ENCODE measurements around the gene TRIM54. TPM values are rescaled to one million over a fixed set of nuclear protein-coding genes. Genes with fewer than 3 reads are reported as not detected.
"Not testable (repeated sequence)": the region's sequence is repeated elsewhere in the genome, so short reads cannot be mapped to it uniquely, and the experiment has no call there.

TRIM54 gene
- total RNA-seq, 1 donor from 2014 or later: 0.26 TPM

DNA sequence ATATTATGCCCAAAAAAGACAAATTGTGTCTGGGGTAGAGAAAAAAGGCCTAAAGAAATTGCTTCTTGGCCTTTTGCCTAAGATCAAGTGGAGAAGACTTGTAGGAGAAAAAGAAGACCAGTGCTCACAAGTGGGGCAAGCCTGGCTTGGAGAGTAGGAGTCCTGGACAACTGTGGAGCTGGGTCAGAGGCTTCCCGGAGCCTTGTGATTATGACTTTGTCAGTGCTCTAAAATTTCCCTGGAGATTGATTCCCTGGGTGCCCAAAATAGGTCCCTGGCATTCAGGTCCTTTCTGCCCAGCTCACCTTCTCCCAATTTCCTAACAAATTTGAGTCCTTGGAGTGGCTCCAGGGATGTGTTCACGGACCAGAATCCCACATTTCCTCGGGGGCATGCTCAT lies 787 bp upstream of the TRIM54 start:
- DNase-seq (ENCODE audit: low read depth in 2 of 2): no peak

GRCh38 chr2:27282892-27283291 lies 663 bp downstream of the TRIM54 start:
- peak in 1 of 2 donors; percentile 37 for DNase-seq (ENCODE audit: low read depth in 2 of 2)

- DNase-seq (ENCODE audit: low read depth in 2 of 2): no peak
These were observed 2.8 kb downstream of the TRIM54 start for GRCh38 chr2:27284996-27285395.

DNA sequence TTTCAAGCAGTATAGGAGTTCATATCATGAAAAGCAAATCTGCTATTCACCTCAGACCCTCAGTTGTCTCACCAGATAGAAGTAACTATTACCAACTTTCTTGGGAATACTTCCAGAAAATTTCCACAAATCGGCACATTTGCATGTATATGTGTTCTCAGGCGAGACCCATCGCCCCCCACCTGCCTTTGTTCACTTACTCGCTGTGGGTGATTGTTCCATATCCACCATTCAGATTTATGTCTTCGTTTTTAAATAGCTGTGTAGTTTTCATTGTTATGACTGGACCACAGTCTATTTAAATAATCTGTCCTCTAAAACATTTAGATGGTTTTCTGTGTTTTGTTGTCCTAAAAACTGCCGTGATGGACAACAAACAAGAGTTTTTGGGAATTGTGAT lies 3.3 kb downstream of the TRIM54 start:
- DNase-seq (ENCODE audit: low read depth in 2 of 2): no peak

- peak; percentile 93 to 94 for DNase-seq (ENCODE audit: low read depth in 2 of 2)
These were observed 6.4 kb downstream of the TRIM54 start for GRCh38 chr2:27288610-27289009.

- no peak for DNase-seq (ENCODE audit: low read depth in 2 of 2)
These were observed 8.3 kb downstream of the TRIM54 start for GRCh38 chr2:27290549-27290948.

GRCh38 chr2:27291865-27292264 lies 9.6 kb downstream of the TRIM54 start:
- peak in 1 of 2 donors; percentile 20 for DNase-seq (ENCODE audit: low read depth in 2 of 2)

- DNase-seq (ENCODE audit: low read depth in 2 of 2): no peak
These were observed 12.7 kb downstream of the TRIM54 start for GRCh38 chr2:27294928-27295327.

- DNase-seq (ENCODE audit: low read depth in 2 of 2): no peak
These were observed 14.3 kb downstream of the TRIM54 start for GRCh38 chr2:27296481-27296880.

- DNase-seq (ENCODE audit: low read depth in 2 of 2): no peak
These were observed 15.0 kb downstream of the TRIM54 start for GRCh38 chr2:27297195-27297594.

DNA sequence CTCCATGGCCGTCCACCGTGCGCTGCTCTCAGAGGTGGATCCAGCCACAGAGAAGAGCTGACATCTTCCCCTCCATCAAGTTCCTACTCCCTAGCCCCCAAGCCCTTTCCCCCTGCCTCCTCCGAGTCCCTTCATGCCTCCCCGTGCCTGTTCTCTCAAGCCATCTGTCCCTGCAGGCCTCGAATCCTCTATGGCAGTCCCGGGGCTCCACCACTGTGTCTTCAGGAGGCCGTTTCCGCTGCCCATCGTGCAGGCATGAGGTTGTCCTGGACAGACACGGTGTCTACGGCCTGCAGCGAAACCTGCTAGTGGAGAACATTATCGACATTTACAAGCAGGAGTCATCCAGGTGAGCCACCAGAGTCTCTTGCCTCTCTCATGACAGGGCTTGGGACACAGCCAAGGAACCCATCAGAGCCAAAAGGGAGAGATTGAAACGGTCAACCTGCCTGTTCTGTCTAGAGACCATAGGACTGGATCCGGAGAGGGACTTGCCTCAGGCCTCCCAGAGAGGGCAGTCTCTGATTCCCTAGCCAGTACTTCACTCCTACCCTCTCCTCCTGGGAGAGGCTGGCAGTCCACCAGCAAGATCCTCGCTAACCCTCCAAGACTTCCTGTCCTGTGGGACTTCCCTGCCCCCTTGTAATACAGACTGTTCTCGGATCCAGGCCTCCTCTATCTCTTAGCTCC lies 16.3 kb downstream of the TRIM54 start:
- DNase-seq (ENCODE audit: low read depth in 2 of 2): no peak

GRCh38 chr2:27300606-27301005 lies 18.4 kb downstream of the TRIM54 start:
- DNase-seq (ENCODE audit: low read depth in 2 of 2): not testable (repeated sequence)

DNA sequence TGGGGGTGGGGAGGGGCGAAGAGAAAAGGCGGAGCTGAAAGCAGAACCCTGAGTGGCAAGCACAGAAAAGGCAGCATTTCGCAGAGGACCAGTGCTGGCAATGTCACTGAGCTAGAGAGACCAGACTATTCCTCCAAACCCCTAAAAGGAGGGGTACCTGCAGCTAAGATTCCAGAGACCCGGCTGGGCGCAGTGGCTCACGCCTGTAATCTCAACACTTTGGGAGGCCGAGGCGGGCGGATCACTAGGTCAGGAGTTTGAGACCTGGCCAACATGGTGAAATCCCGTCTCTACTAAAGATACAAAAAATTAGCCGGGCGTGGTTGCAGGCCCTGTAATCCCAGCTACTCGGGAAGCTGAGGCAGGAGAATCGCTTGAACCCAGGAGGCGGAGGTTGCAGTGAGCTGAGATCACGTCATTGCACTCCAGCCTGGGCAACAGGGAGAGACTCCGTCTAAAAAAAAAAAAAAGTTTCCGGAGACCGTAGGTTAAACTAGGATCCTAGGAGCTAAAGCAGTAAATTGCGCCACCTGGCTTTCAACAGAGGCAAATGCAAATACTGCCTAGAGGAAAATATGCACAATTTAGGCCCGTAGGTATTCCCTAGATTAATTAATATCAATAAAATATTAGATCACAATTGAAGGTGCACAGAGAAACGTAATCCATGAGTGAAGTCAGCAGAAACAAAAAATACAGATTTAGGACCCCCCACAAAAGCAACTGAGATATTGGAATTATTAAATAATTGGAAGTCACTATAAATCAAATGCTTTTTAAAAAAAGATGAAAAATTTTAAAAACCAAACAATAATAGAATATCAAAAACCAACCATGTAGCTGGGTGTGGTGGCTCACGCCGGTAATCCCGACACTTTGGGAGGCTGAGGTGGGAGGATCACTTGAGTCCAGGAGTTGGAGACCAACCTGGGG lies 21.1 kb downstream of the TRIM54 start:
- DNase-seq (ENCODE audit: low read depth in 2 of 2): peak; percentile 75 to 81

DNA sequence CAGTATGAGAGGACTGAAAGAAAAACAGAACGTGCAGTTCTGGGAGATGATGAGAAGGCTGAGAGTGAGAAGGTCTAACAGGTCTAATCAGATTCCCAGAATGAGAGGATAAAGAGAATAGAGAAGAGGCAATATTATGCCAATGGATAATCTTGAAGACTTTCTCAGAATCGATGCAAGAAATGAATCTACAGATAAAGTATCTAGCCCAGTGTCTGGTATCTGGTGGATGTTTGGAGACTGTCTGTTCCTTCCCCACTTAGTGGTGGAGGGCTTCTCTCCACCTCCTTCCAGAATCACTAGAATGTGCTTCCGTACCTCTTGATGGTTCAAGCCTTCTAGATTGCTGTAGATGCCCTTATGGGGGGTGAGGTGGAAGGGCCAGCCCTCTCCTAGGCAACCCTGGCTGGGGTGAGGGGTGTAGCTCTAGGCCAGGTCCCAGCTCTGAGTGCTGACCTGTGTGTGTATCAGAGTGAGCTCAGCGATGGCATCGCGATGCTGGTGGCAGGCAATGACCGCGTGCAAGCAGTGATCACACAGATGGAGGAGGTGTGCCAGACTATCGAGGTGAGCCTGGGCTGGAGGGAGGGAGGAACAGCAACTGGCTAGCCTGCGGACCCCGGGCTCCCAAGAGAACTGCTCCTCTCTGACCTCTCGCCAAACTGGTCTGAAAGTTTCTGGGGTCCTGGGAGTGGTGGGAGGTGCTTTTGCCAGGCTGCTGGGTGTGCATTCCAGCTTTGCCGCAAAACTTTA lies 22.4 kb downstream of the TRIM54 start:
- DNase-seq (ENCODE audit: low read depth in 2 of 2): no peak

- DNase-seq (ENCODE audit: low read depth in 2 of 2): no peak
These were observed 23.3 kb downstream of the TRIM54 start for GRCh38 chr2:27305516-27305915.

- DNase-seq (ENCODE audit: low read depth in 2 of 2): no peak
These were observed 23.9 kb downstream of the TRIM54 start for GRCh38 chr2:27306136-27306535.

DNA sequence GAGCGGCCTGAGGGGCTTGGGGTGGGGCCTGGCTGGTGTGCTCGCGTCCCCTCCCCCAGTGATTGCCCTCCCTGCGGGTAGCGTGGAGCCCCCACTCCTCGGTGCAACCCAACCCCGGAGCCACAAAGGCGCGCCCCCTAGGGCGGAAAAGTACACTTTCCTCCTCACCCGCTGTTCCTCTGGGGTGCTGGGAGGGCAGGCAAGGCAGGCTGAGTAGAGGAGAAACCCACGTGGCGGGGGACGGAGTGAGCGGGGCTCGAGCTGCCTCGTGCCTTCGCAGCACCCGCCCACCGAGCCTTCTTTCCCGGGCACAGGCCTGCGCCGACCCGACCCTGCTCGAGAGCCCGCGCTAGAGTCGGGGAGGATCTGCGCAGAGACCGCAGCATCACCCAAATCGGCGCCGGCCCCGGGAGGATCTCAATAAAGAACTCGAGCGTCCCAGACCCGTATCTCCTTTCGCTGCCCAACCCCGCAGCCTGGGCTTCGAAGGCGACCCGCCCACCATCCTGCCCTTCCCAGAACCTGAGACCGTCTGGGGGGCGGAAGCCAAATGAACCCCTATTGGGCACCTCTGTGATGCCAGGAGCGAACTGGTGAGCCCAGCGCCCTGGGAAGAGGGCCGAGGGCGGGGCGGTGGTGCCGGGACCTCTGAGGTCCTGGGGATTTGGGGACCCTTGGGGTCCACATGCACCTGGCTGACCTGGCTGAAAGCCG lies 24.5 kb downstream of the TRIM54 start:
- DNase-seq (ENCODE audit: low read depth in 2 of 2): no peak

- DNase-seq (ENCODE audit: low read depth in 2 of 2): no peak
These were observed 25.0 kb downstream of the TRIM54 start for GRCh38 chr2:27307287-27307544.

DNA sequence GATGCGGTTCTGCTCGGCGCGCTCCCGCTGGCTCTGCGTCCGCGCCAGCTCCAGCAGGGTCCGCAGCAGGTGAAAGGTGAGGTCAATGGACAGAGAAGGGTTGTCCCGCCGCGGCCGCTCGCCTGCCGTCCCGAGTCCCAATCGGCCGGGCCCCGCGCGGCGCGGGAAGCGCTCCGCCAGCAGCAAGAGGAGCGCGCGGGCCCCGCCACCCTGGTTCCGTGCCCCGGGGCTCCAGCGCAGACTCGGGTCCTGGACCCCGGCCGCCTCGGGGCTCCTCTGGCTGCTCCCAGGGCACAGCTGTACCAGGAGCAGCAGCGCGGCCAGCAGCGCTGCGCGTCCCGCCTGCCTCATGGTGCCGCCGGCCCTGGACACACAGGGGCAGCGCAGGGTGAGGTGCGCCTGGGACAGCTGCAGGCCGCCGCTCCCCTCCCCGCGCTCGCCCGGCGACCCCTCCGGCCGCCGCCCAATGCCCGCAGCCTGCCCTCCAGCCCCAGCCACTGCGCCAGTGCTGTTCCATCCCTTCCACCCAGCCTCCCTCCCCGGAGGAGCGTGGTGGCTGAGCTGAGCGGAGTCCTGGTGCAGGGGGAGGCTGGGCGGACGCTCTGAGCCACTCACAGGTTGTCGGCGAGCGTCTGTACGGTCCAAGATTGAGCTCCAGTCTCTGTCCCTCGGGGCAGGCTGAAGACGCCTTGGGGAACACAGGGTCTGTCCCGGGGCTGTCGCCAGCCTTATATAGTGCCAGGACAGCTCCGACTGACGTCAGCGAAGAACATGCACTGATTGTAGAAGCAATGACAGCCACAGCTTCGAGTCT lies 25.5 kb downstream of the TRIM54 start:
- DNase-seq (ENCODE audit: low read depth in 2 of 2): no peak

GRCh38 chr2:27308359-27308881 lies 26.2 kb downstream of the TRIM54 start, which contains the start of gene UCN:
Gene UCN, minus strand, starts transcription at chr2:27308445. Its CDS starts 550 bp downstream, at chr2:27307895.
- peak in 1 of 2 donors; percentile 67 for DNase-seq (ENCODE audit: low read depth in 2 of 2)
